HG02938 (cell line): ENCODE data around the gene TRPM3.

Experiments
- ATAC-seq: cut with Tn5 transposase; IDR thresholded peaks from one replicate; pipeline ENCODE4 v1.9.1; 2021; ENCODE audit warnings: mild to moderate bottlenecking, moderate library complexity; ENCODE audit not compliant: unreplicated experiment

The TRPM3 gene

GRCh38 chr9:70832492-70832891 is 288.9 kb downstream of the TRPM3 start:
- no peak for ATAC-seq

- ATAC-seq, result no peak
Measured at GRCh38 chr9:70830618-70831017, 290.8 kb downstream of the TRPM3 start.

- ATAC-seq, result no peak
Measured at GRCh38 chr9:70829591-70830265, 291.7 kb downstream of the TRPM3 start.

DNA sequence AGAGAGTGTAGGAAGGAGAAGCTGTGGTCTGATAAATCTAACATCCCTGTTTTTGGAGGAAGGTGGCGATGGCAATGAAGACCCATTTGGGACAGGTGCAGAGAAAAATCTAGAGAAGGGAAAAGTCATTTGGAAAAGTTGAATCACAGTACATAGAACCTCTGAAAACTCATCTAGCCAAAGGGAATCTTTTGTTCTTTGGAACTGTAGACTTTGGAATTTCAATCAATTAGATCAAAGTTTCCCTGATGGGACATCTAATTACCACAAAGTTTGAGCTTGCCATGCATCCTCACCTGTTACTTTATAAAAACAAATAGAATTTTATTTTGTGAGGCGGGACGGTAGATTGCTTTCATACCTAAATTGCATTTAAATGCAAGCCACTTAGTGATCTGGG is 294.9 kb downstream of the TRPM3 start:
- no peak for ATAC-seq

- ATAC-seq, result no peak
Measured at GRCh38 chr9:70823284-70823683, 298.1 kb downstream of the TRPM3 start.

DNA sequence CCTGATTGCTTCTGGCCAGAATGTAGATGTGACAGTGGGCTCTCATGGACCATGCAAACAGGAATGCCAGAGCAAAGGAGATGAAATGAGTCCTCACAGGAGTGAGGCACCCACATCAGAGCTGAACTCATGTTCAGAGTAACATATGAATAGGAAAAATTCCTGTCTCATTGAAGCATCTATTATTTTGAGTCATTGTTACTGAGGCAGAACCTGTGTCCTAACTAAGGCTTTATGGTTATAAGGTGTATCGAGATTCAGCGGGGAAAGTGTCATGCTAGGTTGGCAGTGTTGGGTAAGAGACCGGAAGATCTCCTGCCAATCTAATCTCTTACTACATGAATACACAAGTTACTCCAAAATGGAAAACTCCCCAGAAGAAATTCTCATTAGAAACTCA is 304.1 kb downstream of the TRPM3 start:
- ATAC-seq, result no peak

DNA sequence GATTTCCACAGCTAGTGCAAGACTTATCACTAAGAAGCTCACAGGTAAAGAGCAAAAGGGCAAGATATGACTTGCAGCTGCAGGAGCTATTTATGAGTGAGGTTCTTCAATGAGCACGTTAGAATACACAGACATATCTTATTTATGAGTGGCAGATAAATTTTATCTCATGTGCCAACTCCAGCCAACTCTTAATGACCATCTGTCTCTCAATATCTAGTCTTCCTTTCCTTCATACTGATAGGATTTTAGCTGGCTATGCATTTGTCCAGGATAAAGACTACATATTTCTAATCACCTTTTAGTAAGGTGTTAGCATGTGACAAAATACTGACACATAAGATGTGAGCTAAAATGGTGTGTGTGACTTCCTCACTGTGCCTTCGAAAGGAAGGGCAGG is 304.5 kb downstream of the TRPM3 start:
- no peak for ATAC-seq

- ATAC-seq, result no peak
Measured at GRCh38 chr9:70816316-70816715, 305.1 kb downstream of the TRPM3 start.

DNA sequence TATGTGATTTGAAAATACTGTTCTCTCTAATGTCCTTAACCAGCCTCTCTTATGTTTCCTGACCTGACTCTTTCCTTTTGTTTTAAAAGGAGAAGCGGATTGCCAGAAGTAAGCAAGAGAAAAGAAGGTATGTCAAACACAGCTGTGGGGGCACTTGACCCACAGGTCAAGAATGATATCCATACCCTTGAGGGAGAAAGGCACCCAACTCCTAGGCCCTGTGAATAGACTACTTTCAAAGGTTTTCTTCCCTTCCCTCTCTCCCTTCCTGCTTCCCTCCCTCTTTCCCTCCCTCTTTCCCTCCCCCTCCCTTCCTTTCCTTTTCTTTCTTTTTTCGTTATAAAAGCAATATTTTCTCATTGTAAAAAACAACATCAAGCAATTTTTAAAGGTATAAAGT is 306.8 kb downstream of the TRPM3 start:
- ATAC-seq, result no peak

DNA sequence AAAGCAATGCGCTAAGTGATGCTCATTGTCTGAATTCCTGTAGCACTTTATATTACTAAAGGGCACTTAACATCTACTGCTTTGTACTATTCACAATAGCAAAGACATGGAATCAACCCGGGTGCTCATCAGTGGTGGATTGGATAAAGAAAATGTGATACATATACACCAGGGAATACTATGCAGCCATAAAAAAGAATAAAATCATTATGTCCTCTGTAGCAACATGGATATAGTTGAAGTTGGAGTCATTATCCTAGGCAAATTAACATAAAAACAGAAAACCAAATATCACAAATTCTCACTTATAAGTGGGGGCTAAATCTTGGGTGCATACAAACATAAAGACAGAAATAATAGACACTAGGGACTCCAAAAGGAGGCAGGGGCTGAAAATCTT is 308.3 kb downstream of the TRPM3 start:
- no peak for ATAC-seq

- ATAC-seq, result no peak
Measured at GRCh38 chr9:70811638-70812037, 309.8 kb downstream of the TRPM3 start.

DNA sequence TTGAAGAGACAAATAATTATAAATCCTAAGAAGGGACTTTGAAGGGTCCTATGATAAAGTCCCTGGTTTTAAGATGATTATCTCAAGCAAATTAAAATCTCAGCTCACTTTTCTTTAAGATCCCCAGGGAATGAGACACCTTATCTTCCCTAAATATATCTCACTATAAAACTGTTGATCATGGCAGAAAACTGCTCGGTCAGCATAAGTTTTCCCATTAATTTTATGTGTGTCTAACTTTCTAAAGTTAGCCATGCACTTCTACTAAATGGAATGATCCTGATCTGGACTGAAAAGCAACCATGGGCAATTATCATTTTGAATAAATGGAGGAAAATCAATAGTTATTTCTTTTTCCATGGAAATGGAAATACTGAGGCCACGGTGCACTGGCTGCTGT is 314.5 kb downstream of the TRPM3 start:
- ATAC-seq, result no peak

GRCh38 chr9:70805949-70806348 is 315.5 kb downstream of the TRPM3 start:
- ATAC-seq, result no peak

DNA sequence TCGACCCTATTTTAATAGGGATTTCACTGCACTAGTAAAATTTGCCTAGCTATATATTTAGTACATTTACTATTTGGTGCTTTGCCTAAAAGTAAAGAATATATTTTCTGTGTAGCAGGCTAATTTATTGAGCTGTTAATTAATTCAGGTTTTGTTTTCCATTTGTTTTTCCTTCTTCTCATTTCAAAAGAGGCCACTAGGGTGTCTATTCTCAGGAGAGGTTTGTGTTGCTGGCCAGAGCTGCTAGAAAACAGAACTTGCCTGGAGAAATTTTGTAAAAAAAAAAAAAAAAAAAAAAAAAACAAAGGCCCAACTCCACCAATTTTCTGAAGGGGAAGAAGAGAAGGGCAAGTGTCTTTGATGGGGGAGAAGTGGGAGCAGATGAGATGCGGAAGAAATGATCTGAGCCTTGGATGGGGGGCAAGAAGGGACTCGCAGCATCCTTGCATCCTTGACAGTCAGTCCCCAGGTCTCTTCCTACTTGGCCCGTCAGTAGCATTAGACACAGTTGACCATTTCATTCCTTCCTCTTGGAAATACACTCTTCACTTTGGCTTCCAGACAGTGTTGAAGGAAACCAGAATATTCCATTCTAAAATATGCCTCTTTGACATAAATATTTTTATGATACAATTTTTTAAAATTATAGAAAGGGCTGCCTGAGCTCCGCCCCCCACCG is 318.5 kb downstream of the TRPM3 start:
- ATAC-seq, result no peak

DNA sequence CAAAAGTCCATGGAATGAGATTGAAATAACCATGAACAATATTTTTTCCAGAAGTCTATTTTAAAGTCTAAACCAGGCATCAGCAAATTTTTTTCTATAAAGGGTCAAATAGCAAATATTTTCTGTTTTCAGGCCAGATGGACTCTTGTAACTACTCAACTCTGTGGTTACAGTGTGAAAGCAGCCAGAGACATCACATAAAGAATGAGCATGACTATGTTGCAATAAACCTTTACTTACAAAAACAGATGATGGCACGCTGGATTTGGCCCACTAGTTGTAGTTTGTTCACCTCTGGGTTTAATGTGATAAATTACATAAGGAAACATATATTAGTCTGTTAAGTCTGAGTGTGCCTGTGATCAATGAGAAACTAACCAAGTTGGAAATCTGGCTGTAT is 319.2 kb downstream of the TRPM3 start:
- no peak for ATAC-seq

DNA sequence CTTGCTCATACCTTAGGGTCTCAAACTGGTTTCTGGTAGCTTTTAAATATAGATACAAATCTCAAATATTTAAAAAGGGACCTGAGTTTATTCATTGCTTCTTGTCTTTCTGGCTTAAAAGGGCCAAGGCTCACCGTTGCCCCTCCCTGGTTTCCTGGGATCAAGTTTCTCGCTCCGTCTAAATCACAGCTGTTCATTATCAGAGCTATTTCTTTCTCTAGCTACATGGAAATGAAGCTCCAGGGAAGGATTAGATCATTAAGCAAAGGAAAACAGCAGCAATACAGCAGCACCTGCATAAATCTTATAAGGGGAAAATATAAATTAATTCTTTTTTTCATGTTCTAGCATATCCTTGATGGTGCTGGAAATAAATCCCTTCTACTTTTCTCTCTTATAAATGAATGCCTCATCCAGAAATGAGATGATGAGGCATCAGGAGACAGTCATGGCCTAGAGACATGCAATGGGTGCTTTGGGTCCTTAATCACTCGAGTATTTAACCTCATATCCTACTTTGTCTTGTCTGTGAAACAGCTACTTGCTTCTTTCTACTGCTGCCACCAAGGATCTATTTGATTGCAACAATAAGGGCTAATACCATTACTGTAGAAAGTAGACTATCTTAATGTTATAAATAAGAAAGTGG is 320.1 kb downstream of the TRPM3 start:
- ATAC-seq, result no peak

DNA sequence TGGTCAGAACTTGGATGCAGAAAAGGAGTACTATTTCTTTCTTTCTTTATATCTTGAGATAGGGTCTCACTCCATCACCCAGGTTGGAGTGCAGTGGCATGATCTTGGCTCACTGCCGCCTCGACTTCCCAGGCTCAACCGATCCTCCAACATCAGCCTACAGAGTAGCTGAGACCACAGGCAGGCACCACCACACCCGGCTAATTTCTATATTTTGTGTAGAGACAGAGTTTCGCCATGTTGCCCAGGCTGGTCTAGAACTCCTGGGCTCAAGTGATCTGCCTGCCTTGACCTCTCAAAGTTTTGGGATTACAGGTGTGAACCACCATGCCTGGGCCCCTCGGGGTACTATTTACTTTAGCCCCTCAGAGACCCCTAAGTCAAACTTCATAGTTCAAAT is 323.4 kb downstream of the TRPM3 start:
- ATAC-seq, result no peak

DNA sequence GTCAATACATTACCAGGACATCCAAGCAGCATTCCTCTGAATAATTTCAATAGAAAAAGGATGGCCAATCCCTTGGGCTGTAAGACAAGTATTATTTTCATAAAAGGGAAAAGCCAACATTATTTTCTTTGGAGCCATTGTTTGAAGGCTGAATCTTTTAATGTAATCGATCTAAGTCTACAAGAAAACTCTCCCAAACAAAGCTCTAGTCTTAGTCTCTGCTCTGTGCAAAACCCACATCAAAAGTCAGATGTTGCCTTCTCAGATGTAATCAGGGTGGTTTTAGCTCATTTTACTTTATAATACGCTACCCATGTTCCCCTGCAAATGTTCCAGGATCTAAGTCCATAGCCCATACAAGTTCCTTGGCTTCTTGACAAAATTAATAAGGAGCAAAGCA is 325.6 kb downstream of the TRPM3 start:
- no peak for ATAC-seq

- no peak for ATAC-seq
Measured at GRCh38 chr9:70792796-70793195, 328.6 kb downstream of the TRPM3 start.

DNA sequence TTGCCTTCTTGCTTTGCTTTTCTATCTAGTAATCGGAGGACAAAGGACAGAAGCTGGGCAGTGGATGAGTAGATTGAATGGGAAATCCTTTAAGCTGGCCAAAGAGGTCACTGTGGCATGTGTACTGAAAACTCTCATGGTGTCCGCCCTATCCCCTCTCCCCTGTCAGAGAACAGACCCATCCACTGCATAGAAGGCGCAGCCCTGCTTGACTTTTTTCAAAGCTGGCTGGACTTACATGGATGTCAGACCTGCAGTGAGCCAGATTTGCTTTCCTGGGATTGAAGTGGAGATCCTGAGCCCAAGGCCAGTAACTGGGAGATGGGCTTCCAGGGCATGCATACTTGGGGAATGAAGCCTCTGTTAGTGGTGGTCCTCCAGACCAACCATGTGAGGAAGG is 329.5 kb downstream of the TRPM3 start:
- ATAC-seq, result no peak

- ATAC-seq, result no peak
Measured at GRCh38 chr9:70789086-70789485, 332.3 kb downstream of the TRPM3 start.

DNA sequence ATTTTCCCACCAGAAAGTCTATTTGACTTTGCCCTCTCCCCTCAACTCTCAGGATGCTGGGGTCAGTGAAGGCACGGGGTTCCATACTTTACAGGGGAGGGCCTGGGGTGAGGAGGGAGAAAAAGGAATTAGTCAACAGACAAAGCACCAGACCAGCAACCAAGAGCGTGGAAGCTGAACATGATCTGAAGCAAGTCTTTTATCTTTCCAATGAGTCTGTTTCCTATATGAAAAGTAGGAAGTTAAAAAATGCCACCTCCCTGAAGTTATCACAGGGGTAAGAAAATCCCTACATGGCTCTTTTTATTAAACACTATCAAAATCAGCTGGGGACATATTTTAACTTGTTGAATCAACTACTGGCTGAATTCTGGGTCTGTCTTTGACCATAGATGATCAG is 337.0 kb downstream of the TRPM3 start:
- no peak for ATAC-seq
